Choroid plexus epithelial cell (primary cell): ENCODE measurements around the gene RHPN2.
A peak's percentile ranks its signal among the peaks of the same experiment; 100 is the strongest.

Experiments used
- DNase-seq: peaks from one replicate; pipeline ENCODE4 v3.0.0-alpha.2; 2010; ENCODE audit warnings: low read depth
- H3K4me3 ChIP-seq: 2 replicates; pipeline ENCODE4 v1.5.1; 2011; ENCODE audit warnings: low read depth, mild to moderate bottlenecking, control low read depth, low read length, moderate library complexity
- CTCF ChIP-seq: conservative IDR thresholded peaks from 2 replicates; pipeline ENCODE4 v1.5.1; 2011; ENCODE audit warnings: low read depth, mild to moderate bottlenecking, control low read depth, inconsistent platforms, low read length, moderate library complexity

Gene RHPN2

GRCh38 chr19:32977280-32977679, 87.4 kb downstream of the RHPN2 start:
- TF ChIP-seq CTCF, result no peak
- no peak overlapping the region for H3K4me3 ChIP-seq
- DNase-seq, result peak; percentile 59

GRCh38 chr19:32976223-32976805, 88.4 kb downstream of the RHPN2 start:
- peak; percentile 81 for DNase-seq
- peak; percentile 92 for TF ChIP-seq CTCF
- no peak overlapping the region for H3K4me3 ChIP-seq

GRCh38 chr19:32971715-32972540, 92.8 kb downstream of the RHPN2 start, which contains the start of the genes CEP89 and FAAP24:
Gene CEP89 (minus strand): TSS chr19:32971958. CDS start chr19:32971874, 84 bp downstream.
Gene FAAP24 (plus strand): TSS chr19:32972242. CDS start chr19:32973197, 955 bp downstream.
- H3K4me3 ChIP-seq, result peak within 1 kb of the TSS; percentile 73
- DNase-seq, result peak; percentile 100
- TF ChIP-seq CTCF, result no peak

- peak overlapping the region; percentile 73 for H3K4me3 ChIP-seq
- no peak for DNase-seq
Observed at GRCh38 chr19:32971012-32971595, 93.6 kb downstream of the RHPN2 start.

GRCh38 chr19:32969549-32969948, 95.1 kb downstream of the RHPN2 start:
- no peak for DNase-seq
- H3K4me3 ChIP-seq, result no peak overlapping the region
- no peak for TF ChIP-seq CTCF

More at GRCh38 chr19:32971012-32971595, 93.6 kb downstream of the RHPN2 start:
- TF ChIP-seq CTCF, result no peak

GRCh38 chr19:32966750-32967149, 97.9 kb downstream of the RHPN2 start:
- no peak overlapping the region for H3K4me3 ChIP-seq
- DNase-seq, result no peak
- no peak for TF ChIP-seq CTCF
